ENCODE data around the gene FLOT1.
A peak's percentile ranks its signal among the peaks of the same experiment; 100 is the strongest.

Gene FLOT1

DNA sequence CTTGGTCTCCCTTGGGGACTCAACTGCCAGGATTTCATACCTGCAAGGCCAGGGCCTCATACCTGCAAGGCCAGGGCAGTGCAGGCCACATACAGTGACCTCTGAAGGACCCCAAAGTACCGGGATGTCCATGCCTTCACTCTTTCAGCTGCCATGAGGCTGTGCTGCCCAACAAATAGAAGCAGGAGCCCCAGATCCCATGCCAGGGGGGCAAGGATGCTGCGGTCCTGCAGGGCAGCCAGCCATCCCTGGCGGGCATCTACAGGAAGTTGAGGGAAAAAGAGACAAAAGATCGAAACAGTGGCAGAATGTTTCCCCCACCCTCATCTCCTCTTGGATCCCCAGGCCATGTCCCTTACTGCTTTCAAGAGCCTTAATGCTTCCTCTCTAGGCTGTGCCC lies 52.5 kb downstream of the FLOT1 start:
- DNase-seq, result no peak

DNA sequence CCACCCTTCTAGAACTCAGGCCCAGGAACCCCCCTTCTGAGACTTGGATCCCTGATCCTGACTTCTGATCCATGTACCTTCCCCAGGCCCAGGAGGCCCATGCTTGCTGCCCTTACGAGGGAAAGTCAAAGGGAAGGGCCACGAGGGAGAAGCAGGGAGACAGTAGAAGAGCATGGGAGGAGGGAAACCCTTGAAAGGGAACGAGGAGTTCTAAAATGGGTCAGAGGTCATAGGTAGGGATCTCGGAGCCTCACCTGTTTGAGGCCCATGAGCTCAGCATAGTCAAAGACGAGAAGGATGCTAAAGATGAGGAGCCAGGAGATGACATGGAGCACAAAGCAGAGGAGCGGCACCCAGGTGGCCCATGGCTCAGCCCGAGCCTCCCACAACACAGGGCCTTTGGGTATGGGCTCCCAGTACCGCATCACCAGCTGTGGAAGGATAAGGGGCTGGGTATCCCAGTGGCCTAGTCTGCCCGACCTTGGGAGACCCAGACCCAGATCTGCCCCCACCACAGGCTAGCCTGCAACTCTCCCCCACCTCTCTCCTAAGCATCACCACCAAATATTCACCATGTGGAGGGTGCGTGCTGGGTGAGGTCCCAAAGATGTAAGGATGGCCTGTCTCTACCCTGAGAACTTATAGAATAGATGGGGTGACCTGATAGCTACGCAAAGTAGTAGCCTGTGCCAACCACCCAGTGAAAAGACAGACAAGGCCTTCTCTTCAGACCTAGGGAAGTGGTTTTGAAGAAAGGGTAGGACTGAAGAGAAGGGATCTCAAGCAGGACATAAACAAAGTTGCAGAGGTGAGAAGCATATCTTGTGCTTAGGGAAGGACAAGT lies 53.2 kb downstream of the FLOT1 start:
- no peak for DNase-seq

DNA sequence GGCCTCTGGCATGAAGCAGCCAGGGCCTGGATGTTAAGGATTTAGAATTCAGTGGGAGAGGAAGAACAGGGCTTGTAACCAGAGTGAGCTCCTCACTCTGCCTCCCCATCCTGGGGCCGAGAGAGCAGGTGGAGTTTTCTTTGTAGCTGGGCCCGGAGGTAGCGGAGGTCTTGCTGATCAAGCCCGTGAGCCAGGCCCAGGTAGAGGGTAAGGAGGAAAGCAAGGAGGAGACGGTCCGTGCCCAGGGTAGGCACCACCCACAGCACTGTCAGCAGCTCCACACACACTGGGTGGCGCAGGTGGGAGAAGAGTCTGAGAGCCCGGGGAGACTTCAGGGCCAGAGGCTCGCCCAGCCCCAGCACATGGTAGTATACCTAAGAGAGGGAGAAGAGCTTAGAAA lies 53.9 kb downstream of the FLOT1 start:
- DNase-seq, result no peak

DNA sequence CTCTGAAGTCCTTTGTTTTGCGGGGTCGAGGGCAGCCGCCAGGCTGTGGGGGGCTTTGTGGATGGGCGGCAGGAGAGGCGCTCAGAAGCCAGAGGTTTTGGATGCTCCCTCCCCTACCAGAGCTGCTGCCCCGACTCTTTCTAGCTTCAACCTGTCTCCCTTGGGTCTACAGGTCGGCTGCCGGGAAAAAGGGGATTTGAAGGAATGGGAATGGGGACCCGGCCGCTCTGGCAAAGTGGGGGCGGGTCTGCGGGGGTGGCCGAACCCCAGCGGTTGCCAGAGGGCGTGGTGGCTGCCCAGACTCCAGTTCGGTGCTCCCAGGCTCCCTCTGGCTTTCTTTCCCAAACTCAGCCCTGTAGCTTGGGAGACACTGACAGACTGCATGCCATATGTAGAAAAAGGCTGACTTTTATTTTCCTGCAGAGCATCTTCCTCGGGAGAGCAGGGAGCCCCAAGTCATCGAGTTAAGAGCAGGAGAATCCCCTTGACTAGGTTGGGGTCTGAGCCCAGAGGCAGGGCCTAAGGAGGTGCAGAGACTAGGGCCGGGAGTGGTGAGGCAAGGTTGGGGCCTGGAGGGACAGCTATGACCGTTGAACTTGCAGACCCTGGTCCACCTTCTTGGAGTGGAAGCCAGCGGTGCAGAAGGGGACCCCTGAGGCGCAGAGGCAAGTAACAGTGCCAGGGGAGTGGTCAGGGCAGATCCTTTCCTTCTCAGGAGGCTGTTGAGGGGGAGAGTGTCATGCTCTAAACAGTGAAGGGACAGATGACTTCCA lies 54.6 kb downstream of the FLOT1 start:
- DNase-seq, result no peak

DNA sequence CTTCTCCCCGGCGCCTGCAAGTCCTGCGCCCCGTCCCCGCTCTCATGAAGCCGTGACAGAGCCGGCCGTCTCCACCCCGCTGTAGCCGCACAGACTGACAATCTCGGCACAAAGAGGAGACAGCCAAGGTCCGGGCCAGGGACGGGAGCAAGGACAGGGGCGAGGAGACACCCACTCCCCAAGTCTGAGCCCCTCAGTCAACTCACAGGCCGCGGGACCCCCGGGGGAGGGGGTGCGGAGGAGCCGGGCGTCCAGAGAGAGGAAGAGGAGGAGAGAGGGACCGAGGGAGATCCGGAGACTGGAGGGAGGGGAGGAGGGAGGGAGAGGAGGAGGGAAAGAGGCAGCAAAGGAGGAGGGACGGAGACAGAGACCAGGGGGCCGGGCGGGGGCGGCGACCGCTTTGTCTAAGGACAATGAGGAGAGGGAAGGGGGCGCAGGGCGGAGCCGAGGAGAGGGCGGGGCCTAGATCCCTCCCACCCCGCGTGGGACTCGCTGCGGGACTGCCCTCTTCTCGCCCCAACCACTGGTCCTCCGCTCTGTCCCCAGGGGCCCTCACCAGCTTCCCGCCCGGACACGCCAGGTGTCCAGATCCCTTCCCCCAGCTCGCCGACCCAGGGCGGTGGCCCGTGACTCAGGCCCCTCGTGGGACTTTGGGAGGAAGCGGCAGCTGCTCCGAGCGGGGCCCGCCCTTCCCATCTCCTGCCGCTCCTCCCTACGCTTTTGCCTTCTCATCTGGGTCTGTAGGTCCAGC lies 55.4 kb downstream of the FLOT1 start:
- DNase-seq, result no peak

DNA sequence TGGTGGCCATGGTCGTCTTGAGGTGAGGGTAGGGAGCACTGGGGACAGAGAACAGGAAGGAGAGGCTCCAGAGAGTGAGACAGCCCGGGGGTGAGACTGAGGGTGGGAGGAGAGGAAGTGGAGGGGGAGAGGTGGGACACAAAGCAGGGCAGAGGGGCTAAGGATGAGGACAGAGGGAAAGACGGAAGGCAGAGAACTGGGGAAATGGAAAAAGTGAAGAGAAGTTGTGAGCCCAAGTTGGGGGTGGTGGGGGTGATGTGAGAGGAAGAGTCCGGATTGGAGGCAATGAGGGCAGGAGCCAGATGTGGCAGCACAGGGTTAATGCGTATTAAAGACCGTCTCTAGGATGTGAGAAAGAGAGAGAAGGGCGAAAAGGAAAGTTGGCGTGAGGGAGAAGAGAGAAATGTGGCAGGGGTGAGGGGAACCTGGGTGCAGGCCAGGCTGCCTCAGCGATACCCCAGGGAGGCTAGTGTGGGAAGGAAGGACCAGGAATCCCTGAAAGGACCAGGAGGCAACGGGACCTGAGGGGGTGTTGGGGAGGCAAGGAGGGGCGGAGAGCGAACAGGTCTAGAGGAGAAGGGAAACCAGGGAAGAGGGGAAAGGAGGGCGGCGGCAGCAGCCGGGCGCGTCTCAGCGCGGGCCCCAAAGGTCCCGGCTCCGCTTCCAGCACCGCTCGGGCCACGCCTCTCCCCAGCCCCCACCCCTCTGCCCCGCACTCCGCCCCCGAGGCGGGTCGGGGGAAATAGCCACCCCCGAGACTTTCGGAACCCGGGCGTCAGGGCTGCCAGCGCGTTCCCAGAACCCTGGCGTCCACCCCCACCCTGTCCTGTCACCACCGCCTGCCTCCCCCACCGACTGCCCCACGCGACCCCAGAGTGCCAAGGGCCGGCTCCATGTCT lies 56.2 kb downstream of the FLOT1 start, which contains the start of gene PPP1R18:
Gene PPP1R18 (minus strand): TSS at position 637 of the 899 bp plus-strand sequence. CDS start 627 bp downstream, at position 10.
- no peak for DNase-seq

DNA sequence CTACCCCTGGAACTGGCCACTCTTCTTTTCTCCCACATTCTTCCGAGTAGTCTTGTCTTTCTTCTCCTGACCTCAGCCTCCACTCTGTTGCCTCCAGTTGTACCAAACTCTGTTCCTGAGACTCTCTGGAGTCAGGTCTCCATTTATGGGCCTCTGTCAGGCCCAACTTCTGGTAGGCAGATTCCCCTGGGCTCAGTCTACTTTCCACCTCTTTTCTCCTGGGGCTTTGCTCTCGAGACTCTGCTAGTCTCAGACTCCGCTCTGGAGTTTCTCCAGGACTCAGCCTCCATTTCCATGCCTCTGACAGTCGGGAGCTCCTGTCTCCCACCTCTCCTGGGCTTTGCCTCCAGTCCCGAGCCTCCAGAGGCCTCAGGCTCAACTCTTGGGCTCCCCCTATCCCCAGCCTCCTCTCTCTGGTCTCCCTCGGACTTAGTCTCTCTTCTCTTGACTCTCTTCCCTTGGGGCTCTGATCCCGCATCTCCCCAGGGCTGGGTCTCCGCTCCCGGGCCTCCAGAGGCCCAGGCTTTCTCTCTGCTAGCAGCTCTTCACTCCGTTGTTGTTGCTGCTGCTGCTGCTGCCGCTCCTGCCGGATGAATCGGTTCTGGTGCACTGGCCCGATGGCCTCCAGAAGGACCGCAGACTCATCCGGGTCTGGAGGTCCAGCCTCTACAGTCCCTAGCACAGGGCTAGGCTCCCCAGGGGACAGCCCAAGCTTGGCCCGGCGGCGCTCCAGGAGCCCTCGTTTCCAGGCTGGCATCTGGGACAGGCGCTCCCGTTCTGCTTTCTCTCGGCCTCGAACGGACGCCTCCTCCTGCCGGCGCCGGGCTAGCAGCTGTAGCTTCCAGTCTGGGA lies 57.1 kb downstream of the FLOT1 start:
- DNase-seq, result no peak

DNA sequence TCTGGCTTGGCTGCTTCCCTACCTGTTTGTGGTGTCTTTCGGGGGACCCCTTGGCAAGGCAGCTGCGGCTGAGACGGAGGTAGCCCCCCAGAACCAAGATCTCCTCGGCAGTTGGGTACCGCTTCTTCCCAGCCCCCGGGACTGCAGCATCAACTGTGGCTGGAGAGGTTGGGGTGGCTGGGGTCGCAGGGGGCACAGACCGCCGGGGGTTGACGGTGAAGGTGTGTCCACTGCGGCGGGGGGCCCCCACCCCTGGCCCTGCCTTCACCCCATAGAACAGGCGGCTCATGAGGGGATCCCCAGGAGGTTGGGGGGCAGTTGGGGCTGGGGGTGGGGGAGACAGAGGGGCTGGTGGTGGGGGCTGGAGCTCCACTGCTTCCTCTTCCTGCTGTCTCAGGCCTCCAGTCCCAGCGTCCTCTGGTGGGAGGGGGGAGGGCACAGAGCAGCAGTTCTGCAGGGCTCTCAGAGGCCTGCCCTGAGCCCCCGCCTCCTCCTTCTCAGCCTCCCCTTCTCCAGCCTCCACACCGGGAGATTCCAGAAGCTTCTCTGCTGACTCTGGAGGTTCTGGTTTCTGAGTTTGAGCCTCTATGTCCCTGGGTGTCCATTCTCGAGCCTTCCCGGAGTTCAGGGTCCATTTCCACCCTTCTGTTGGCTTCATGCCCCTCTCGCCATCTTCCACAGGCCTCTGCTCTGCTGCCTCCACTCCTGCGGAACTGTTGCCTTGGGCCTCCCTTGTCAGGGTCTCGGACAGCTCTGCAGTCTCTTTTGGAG lies 57.9 kb downstream of the FLOT1 start:
- no peak for DNase-seq

DNA sequence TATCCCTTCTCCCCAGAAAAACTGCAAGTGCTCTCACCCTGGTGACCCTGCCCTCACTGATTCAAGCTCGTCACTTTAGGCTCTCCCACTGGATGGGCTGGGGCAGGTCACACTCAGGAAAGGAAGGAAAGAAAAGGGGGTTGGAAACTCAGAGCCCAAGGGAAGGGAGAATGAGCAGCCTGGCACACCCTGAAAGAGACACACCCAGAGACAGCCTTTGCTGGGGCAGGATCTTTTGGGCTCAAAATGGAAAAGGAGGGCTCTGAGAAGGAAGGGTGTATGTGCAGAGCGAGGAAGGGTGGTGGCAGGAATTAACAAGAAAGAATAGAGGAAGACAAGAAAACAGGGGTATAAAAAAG lies 58.5 kb downstream of the FLOT1 start:
- DNase-seq, result no peak

DNA sequence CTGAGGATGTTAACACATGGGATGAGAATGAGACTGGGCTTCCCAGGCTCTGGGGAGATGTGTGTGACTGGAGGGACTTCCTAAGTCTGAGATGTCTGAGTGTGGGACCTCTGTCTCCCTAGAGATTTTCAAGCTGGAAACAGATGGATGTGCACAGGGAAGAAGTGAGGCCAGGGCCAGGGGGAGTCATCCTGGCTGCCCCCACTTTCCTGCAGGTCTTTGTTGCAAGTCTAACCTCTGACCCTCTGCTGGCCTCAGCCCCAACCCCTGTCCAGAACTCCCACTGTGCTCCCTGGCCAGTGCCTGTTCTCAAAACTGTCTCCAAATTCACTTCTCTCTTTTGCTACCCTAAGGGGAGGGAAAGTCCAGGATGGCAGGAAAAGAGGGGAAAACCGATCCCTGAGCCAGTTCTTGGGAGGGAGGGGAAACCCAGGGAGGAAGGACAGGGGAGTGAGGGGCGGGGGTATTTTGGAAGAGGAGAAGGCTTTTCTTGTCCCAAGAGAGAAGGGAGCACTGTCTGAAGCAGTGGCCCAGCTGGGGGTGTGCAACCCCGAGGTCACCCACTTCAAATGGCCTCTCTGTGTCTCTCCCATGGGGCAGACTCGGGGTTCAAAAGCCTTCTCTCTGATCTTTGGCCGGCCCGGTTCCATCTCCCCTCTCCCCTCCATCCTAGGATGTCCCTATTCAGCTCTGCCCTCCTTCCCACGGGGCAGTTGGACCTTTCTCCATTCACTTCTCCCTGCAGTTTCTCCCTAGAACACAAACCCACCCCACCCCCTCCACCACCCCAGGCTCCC lies 59.1 kb downstream of the FLOT1 start:
- no peak for DNase-seq

DNA sequence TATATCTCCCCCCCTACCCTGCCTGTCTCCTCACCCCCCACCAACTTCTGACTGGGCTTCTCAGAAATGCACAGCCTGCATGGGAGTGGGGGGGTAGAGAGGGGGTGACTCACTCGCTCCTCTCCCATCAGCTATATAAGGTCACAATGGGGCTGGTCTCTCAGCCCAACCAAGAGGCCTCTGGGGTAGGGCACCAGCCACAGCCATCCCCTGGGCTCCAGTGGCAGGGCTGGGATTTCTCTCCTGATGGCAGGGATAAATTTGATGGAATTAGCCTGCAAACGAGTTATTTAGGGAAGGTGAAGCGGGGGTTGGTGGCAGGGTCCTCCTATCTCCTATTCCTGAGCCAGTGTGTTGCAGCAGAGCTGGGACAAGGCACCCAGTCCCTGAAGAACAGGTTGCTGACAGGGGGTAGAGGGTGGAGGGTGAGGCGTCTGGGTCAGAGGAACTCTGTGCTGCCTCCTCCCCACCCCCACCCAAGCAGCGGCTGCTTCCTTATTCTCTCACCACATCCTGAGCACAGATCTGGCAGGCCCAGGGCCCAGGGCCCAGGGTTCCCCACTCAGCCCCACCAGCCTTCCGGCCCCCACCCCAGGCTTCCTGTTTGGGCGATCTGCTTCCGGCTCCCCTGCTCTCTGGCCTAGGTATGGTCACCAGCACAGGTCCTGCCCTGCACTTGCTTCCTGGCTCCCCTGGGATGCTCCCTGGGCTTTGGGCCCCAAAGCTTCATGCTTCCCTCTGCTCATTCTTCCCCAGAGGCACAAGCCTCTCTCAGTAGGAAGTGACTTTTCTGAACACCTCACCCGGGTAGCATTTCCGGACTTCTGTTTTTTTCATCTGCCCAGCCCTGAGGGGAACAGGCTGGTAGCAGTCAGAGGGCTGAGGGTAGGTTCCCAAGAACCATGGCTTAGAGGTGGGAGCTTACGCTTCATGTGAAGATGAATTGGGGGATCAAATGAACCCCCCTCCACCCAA lies 60.1 kb downstream of the FLOT1 start:
- no peak for DNase-seq

DNA sequence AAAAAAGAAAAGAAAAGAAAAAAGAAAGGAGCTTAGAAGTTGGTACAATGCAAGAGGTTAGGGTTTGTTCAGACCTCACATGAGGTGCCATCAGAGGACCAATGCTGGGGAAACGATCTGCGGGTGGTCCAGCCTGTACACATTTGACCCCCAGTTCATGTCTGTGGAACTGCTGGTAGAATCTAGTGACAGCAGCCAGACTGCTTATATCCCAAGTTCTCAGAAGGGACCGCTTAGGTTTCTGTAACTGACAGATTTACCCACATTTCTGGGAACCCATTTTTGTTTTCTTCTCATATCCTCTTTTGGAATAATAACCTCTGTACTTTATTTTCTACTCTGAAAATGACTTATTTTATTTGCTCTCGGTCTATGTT lies 60.7 kb downstream of the FLOT1 start:
- no peak for DNase-seq

DNA sequence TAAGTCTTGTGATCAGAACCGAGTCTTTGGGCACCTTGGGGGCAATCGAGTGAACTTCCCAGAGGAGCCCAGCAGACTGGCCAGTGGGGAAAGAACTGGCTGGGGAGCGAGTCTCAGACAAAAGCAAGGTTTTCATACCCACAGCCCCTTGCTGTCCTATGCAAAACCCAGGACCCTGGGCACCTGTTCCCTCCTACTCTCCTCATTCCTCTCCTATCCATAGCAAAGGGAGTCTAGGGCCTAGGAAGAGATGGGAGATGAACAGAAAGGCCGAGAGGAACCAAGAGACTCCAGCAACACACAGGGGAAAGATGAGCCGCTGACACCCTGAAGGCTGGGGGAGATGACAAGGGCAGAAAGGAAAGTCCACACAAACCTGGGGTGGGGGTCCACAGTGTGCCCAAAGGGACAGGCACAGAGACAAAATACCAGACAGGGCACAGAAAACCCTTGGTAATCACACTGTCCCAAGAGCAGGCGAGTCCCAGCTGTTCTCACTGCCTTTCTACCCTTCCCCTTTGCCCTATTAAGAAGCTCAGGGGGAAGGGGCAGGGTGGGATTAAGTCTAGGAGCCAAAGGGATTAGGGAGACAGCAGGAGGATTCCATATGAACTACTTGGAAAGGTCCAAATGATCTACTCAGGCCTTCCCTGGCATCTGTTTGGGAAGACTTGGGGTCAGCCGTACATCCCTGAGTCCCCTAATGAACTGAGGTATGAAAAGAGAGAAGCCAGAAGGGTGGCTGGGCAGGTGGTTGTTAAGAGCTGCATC lies 62.5 kb downstream of the FLOT1 start:
- DNase-seq, result no peak

DNA sequence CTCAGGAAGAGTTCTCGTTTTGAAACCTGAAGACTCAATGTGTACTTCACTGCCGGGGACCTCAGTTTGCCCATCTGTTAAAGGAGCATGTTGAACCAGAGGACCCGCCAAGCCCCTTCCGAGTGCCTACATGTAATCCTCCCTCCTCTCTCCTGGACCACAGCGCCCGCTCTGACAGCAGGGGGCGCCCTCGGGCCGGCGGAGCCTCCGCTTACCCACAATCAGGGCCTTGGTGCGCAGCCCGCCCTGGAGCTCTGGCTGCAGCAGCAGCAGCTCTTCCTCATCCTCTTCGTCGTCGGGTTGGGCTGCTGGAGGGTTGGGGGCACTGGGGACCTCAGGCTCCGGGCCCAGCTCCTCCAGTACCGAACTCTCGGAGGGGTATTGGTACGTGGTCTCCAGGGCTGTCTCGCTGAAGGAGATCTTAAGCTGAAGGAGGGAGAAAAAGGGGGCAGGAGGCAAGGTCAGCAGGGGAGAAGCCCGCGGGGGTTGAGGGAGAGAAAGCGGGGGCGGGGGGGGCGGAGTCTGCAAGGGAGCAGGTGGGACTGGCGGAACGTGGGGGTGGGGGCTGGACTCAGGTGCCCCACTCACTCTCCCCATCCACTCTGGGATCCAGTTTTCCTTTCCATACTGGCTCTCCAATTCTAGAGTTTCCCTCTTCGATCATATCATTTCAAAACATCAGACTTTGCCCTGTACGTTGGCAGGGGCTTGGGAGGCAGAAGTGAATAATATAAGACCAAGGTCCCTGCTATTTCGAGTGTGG lies 63.3 kb downstream of the FLOT1 start:
- DNase-seq, result peak; percentile 4 to 49
